ENCODE results near the gene AFG3L2. TPM values are rescaled to one million over a fixed set of nuclear protein-coding genes. Genes with fewer than 3 reads are reported as not detected.

The AFG3L2 gene
- total and polyA plus RNA-seq, 9 of the 15 experiments (the other 6 are each of a cell fraction or from before 2014, with no cell fraction given): 24.1 to 109 (median 84.0) TPM

DNA sequence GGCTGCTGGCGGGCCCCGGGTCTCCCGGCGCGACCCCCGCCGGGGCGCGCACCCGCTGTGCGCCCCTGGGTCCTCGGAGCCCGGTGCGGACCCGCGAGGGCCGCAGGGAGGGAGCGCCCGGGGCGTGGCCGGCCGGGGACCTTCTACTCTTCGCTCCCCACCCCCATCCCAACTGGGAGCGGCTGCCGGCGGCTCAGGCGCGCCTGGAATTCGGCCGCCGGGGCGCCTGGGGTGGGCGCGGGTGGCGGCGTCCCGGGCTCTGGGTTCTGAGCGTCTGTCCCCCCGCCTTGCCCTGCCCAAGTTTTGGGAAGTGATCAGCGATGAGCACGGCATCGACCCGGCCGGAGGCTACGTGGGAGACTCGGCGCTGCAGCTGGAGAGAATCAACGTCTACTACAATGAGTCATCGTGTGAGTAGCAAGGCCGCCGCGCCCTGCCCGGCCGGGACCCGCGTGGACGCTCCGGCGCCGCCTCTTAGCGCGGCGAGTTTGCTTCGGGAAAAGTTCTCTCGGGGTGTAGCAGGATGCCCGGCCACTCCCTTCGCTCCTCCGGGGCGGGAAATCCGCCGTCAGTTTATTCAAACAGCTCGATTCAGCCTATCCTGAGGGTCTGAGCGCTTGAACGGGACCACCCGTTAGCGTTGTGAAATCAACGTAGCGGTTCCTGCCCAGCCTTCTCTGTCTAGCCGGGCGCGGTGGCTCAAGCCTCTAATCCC lies 68.5 kb downstream of the AFG3L2 start (continued):
- TF ChIP-seq, protein P1, sequence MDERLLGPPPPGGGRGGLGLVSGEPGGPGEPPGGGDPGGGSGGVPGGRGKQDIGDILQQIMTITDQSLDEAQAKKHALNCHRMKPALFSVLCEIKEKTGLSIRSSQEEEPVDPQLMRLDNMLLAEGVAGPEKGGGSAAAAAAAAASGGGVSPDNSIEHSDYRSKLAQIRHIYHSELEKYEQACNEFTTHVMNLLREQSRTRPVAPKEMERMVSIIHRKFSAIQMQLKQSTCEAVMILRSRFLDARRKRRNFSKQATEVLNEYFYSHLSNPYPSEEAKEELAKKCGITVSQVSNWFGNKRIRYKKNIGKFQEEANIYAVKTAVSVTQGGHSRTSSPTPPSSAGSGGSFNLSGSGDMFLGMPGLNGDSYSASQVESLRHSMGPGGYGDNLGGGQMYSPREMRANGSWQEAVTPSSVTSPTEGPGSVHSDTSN (CRISPR knock-in tag; IDR thresholded peaks at IDR 0.05; ENCODE audit: low read depth): no peak
- TF ChIP-seq, protein P1 (tag; conservative IDR thresholded peaks at IDR 0.05; ENCODE audit: low read depth): no peak
- TF ChIP-seq MTF1 (CRISPR knock-in tag; IDR thresholded peaks at IDR 0.05; ENCODE audit: borderline replicate concordance): no peak
- TF ChIP-seq GATAD2B (IDR thresholded peaks at IDR 0.05; ENCODE audit: borderline replicate concordance): 0 out of 2 replicates have a peak, but pooled peaks have one; percentile 3
- TF ChIP-seq NFRKB (IDR thresholded peaks at IDR 0.05; ENCODE audit: low read depth): 0 out of 2 replicates have a peak, but pooled peaks have one; percentile 44
- no peak for TF ChIP-seq SMAD1 (IDR thresholded peaks at IDR 0.05; ENCODE audit: low read depth, low read length, partially characterized antibody)
- TF ChIP-seq SUPT5H (IDR thresholded peaks at IDR 0.05): peak; percentile 15; the same call in 1 of the 2 replicates
- TF ChIP-seq, protein P2, sequence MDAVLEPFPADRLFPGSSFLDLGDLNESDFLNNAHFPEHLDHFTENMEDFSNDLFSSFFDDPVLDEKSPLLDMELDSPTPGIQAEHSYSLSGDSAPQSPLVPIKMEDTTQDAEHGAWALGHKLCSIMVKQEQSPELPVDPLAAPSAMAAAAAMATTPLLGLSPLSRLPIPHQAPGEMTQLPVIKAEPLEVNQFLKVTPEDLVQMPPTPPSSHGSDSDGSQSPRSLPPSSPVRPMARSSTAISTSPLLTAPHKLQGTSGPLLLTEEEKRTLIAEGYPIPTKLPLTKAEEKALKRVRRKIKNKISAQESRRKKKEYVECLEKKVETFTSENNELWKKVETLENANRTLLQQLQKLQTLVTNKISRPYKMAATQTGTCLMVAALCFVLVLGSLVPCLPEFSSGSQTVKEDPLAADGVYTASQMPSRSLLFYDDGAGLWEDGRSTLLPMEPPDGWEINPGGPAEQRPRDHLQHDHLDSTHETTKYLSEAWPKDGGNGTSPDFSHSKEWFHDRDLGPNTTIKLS (IDR thresholded peaks at IDR 0.05; ENCODE audit: borderline replicate concordance, low read depth): peak; percentile 69; the same call in 1 of the 2 replicates
- no peak for TF ChIP-seq ZNF551 (CRISPR knock-in tag; IDR thresholded peaks at IDR 0.05)
- no peak for TF ChIP-seq PRMT5 (CRISPR knock-in tag; IDR thresholded peaks at IDR 0.05)
- TF ChIP-seq ZNF224 (CRISPR knock-in tag; IDR thresholded peaks at IDR 0.05): no peak
- TF ChIP-seq, protein P3, sequence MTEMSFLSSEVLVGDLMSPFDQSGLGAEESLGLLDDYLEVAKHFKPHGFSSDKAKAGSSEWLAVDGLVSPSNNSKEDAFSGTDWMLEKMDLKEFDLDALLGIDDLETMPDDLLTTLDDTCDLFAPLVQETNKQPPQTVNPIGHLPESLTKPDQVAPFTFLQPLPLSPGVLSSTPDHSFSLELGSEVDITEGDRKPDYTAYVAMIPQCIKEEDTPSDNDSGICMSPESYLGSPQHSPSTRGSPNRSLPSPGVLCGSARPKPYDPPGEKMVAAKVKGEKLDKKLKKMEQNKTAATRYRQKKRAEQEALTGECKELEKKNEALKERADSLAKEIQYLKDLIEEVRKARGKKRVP (CRISPR knock-in tag; IDR thresholded peaks at IDR 0.05): no peak
- no peak for TF ChIP-seq MAFK (IDR thresholded peaks at IDR 0.05; ENCODE audit: low read length)
- TF ChIP-seq CTBP1 (IDR thresholded peaks at IDR 0.05; ENCODE audit: borderline replicate concordance): peak; percentile 72; the same call in 1 of the 2 replicates
- TF ChIP-seq MIER1 (IDR thresholded peaks at IDR 0.05; ENCODE audit: low read depth): no peak
- TF ChIP-seq GATAD2A (IDR thresholded peaks at IDR 0.05): 0 out of 2 replicates have a peak, but pooled peaks have one; percentile 64
- TF ChIP-seq NONO (IDR thresholded peaks at IDR 0.05; ENCODE audit: low read depth in 2 of 2, low read length in 1 of 2): peak; percentile 14 to 61; a peak in 3 of 4 replicates
- no peak for TF ChIP-seq ARID2 (IDR thresholded peaks at IDR 0.05)
- peak; percentile 66; the same call in 1 of the 2 replicates for TF ChIP-seq BRD4 (IDR thresholded peaks at IDR 0.05)
- TF ChIP-seq, protein P4, sequence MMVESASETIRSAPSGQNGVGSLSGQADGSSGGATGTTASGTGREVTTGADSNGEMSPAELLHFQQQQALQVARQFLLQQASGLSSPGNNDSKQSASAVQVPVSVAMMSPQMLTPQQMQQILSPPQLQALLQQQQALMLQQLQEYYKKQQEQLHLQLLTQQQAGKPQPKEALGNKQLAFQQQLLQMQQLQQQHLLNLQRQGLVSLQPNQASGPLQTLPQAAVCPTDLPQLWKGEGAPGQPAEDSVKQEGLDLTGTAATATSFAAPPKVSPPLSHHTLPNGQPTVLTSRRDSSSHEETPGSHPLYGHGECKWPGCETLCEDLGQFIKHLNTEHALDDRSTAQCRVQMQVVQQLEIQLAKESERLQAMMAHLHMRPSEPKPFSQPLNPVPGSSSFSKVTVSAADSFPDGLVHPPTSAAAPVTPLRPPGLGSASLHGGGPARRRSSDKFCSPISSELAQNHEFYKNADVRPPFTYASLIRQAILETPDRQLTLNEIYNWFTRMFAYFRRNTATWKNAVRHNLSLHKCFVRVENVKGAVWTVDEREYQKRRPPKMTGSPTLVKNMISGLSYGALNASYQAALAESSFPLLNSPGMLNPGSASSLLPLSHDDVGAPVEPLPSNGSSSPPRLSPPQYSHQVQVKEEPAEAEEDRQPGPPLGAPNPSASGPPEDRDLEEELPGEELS (CRISPR knock-in tag; IDR thresholded peaks at IDR 0.05; ENCODE audit: borderline replicate concordance): no peak
- no peak for TF ChIP-seq CBX5 (IDR thresholded peaks at IDR 0.05; ENCODE audit: borderline replicate concordance, low read depth)
- no peak for TF ChIP-seq ZFP30 (CRISPR knock-in tag; IDR thresholded peaks at IDR 0.05; ENCODE audit: borderline replicate concordance)
